Measurements from ENCODE around the gene ASB16. TPM values are rescaled to one million over a fixed set of nuclear protein-coding genes. Genes with fewer than 3 reads are reported as not detected.

The ASB16 gene
- total and polyA plus RNA-seq, 11 donors = 1.5 to 71.1 (median 12.8) TPM

- H3K27ac ChIP-seq = peak overlapping the region; percentile 97 to 100 (median 100)
- intact Hi-C loops (cut with DNase I) = loop anchor here in 8 of 10 donors (1.0 to 10.0 kb wide), 4 partner anchors 53 to 105 kb away; partner anchors contain the start of gene RUNDC3A (in 1 of the 8)
- no peaks in the 10 kb centered on the region for H3K27me3 ChIP-seq
- TF ChIP-seq POLR2A (IDR thresholded peaks at IDR 0.05) = no peak
- no peak for TF ChIP-seq CTCF (IDR thresholded peaks at IDR 0.05)
- H3K36me3 ChIP-seq = peaks cover 0 to 5% (median 2%) of the 10 kb centered on the region in 9 donors
- peak overlapping the region; percentile 76 to 100 (median 96) for H3K4me3 ChIP-seq
- WGBS, 4 donors = 0 to 1% (median 1%) methylated on average over 17 of the region's 17 CpGs
- H3K9me3 ChIP-seq = no peaks in the 10 kb centered on the region
- peaks cover 4 to 40% (median 34%) of the 10 kb centered on the region in 12 donors for H3K4me1 ChIP-seq
- DNase-seq = peak in 2 of 5 donors; percentile 51 to 54
- ATAC-seq = no peak
Measured at GRCh38 chr17:44221862-44222111, 51.3 kb downstream of the ASB16 start.

GRCh38 chr17:44222112-44222869 is 51.8 kb downstream of the ASB16 start:
- Histone ChIP-seq H3K9me3 (no peaks in the 10 kb centered on the region), H3K27me3 (no peaks in the 10 kb centered on the region), H3K4me1 (peaks cover 4 to 35% (median 28%) of the 10 kb centered on the region in 12 donors), H3K36me3 (peaks cover 0 to under 1% (median 0%) of the 10 kb centered on the region in 9 donors), H3K4me3 (peak overlapping the region; percentile 76 to 100 (median 96)), H3K27ac (peak overlapping the region; percentile 97 to 100 (median 100))
- intact Hi-C loops (cut with DNase I) = loop anchor here in 7 of 10 donors (1.0 to 10.0 kb wide), 4 partner anchors 53 to 104 kb away; partner anchors contain the start of gene RUNDC3A (in 1 of the 7)
- peak; percentile 87 to 89 (median 87) for DNase-seq
- ATAC-seq = peak; percentile 35 to 65 (median 44)
- TF ChIP-seq CTCF (IDR thresholded peaks at IDR 0.05) = peak in 8 of 12 donors; percentile 3 to 56 (median 28)
- peak; percentile 33 to 87 for TF ChIP-seq POLR2A (IDR thresholded peaks at IDR 0.05)
- 1 to 3% (median 1%) methylated on average over 33 to 36 of the region's 36 CpGs for WGBS, 4 donors

- no peaks in the 10 kb centered on the region for H3K36me3 ChIP-seq
- H3K27me3 ChIP-seq = no peaks in the 10 kb centered on the region
- no peak for ATAC-seq
Measured at GRCh38 chr17:44223541-44224071, 53.1 kb downstream of the ASB16 start.

More at GRCh38 chr17:44223541-44224071, 53.1 kb downstream of the ASB16 start:
- 45 to 63% (median 48%) methylated on average over 7 of the region's 7 CpGs for WGBS, 4 donors
- H3K27ac ChIP-seq = peak overlapping the region in 10 of 12 donors; percentile 97 to 100 (median 100)
- no peak for TF ChIP-seq POLR2A (IDR thresholded peaks at IDR 0.05)
- no peak for TF ChIP-seq CTCF (IDR thresholded peaks at IDR 0.05)
- H3K4me3 ChIP-seq = no peak overlapping the region
- H3K9me3 ChIP-seq = no peaks in the 10 kb centered on the region
- H3K4me1 ChIP-seq = peaks cover 0 to 26% (median 19%) of the 10 kb centered on the region in 12 donors
- peak in 1 of 5 donors; percentile 45 for DNase-seq
- intact Hi-C loops (cut with DNase I) = loop anchor here in 6 of 10 donors (5.0 to 10.0 kb wide), 2 partner anchors 51 to 84 kb away; partner anchors contain the start of gene RUNDC3A (in 1 of the 6)

Small RNA genes within 50 kb of the gene (microRNA-seq; reads per million reads assigned to microRNA genes)
- gene MIR6782 = 0 to 2.3 (median 0.30) reads per million in 4 donors

Other genes with a start within 250 kb of the ASB16 start
- not detected for gene PPY, start 228.2 kb upstream of the ASB16 start, total RNA-seq
- not detected for gene PPY, start 228.2 kb upstream of the ASB16 start, polyA plus RNA-seq
- not detected for gene PYY, start 216.8 kb upstream of the ASB16 start, total RNA-seq
- not detected for gene PYY, start 216.8 kb upstream of the ASB16 start, polyA plus RNA-seq
- gene NAGS, start 166.1 kb upstream of the ASB16 start, total RNA-seq = 1 to 10 TPM in 3 of 9 donors, under 1 TPM in 6; 0.20 to 1.2 (median 0.37) TPM
- gene NAGS, start 166.1 kb upstream of the ASB16 start, polyA plus RNA-seq = 1 to 10 TPM in 1 of 2 donors, under 1 TPM in 1; 0.57 to 1.2 TPM
- 10 to 100 TPM; 13.4 to 22.1 (median 19.3) TPM for gene TMEM101, start 155.7 kb upstream of the ASB16 start, total RNA-seq
- 10 to 100 TPM; 16.7 to 31.1 TPM for gene TMEM101, start 155.7 kb upstream of the ASB16 start, polyA plus RNA-seq
- 10 to 100 TPM; 38.4 to 55.6 (median 44.1) TPM for gene LSM12, start 104.0 kb upstream of the ASB16 start, total RNA-seq
- gene LSM12, start 104.0 kb upstream of the ASB16 start, polyA plus RNA-seq = 10 to 100 TPM; 30.8 to 41.2 TPM
- gene G6PC3, start 100.0 kb upstream of the ASB16 start, total RNA-seq = 10 to 100 TPM; 28.5 to 46.5 (median 36.6) TPM
- 10 to 100 TPM; 52.4 to 75.1 TPM for gene G6PC3, start 100.0 kb upstream of the ASB16 start, polyA plus RNA-seq
- gene HDAC5, start 47.1 kb upstream of the ASB16 start, total RNA-seq = 100 to 1,000 TPM in 2 of 9 donors, 10 to 100 TPM in 7; 54.6 to 283 (median 70.1) TPM
- gene HDAC5, start 47.1 kb upstream of the ASB16 start, polyA plus RNA-seq = 10 to 100 TPM; 64.2 to 91.0 TPM
- 1 to 10 TPM in 4 of 9 donors, under 1 TPM in 5; 0.47 to 5.8 (median 0.84) TPM for gene HROB, start 28.8 kb upstream of the ASB16 start, total RNA-seq
- gene HROB, start 28.8 kb upstream of the ASB16 start, polyA plus RNA-seq = under 1 TPM; 0.34 to 0.42 TPM
- 10 to 100 TPM; 18.8 to 37.4 (median 21.8) TPM for gene TMUB2, start 16.3 kb downstream of the ASB16 start, total RNA-seq
- 10 to 100 TPM; 24.7 to 35.1 TPM for gene TMUB2, start 16.3 kb downstream of the ASB16 start, polyA plus RNA-seq
- 10 to 100 TPM; 24.1 to 51.9 (median 35.3) TPM for gene ATXN7L3, start 29.2 kb downstream of the ASB16 start, total RNA-seq
- 10 to 100 TPM; 24.3 to 54.4 TPM for gene ATXN7L3, start 29.2 kb downstream of the ASB16 start, polyA plus RNA-seq
- gene UBTF, start 49.0 kb downstream of the ASB16 start, total RNA-seq = 10 to 100 TPM; 33.1 to 61.2 (median 44.2) TPM
- gene UBTF, start 49.0 kb downstream of the ASB16 start, polyA plus RNA-seq = 10 to 100 TPM; 34.1 to 41.6 TPM
- gene SLC4A1, start 97.4 kb downstream of the ASB16 start, total RNA-seq = 1 to 10 TPM in 1 of 9 donors, under 1 TPM in 7, not detected in 1; 0.29 to 3.3 (median 0.61) TPM
- gene SLC4A1, start 97.4 kb downstream of the ASB16 start, polyA plus RNA-seq = under 1 TPM in 1 of 2 donors, not detected in 1; 0.03 TPM
- 1 to 10 TPM in 2 of 9 donors, under 1 TPM in 6, not detected in 1; 0.27 to 1.3 (median 0.57) TPM for gene RUNDC3A, start 137.9 kb downstream of the ASB16 start, total RNA-seq
- gene RUNDC3A, start 137.9 kb downstream of the ASB16 start, polyA plus RNA-seq = under 1 TPM; 0.19 to 0.57 TPM
- 10 to 100 TPM; 37.2 to 78.5 (median 49.7) TPM for gene SLC25A39, start 154.1 kb downstream of the ASB16 start, total RNA-seq
- 10 to 100 TPM; 60.2 to 96.0 TPM for gene SLC25A39, start 154.1 kb downstream of the ASB16 start, polyA plus RNA-seq
- 100 to 1,000 TPM in 8 of 9 donors, 10 to 100 TPM in 1; 94.8 to 451 (median 196) TPM for gene GRN, start 174.6 kb downstream of the ASB16 start, total RNA-seq
- 100 to 1,000 TPM in 1 of 2 donors, 10 to 100 TPM in 1; 44.6 to 105 TPM for gene GRN, start 174.6 kb downstream of the ASB16 start, polyA plus RNA-seq
- 1 to 10 TPM in 3 of 9 donors, under 1 TPM in 6; 0.40 to 2.1 (median 0.87) TPM for gene FAM171A2, start 193.1 kb downstream of the ASB16 start, total RNA-seq
- under 1 TPM; 0.42 to 0.51 TPM for gene FAM171A2, start 193.1 kb downstream of the ASB16 start, polyA plus RNA-seq
- gene ITGA2B, start 218.9 kb downstream of the ASB16 start, total RNA-seq = 1 to 10 TPM in 2 of 9 donors, under 1 TPM in 7; 0.16 to 1.8 (median 0.37) TPM
- gene ITGA2B, start 218.9 kb downstream of the ASB16 start, polyA plus RNA-seq = under 1 TPM; 0.22 to 0.34 TPM